OCI-LY7 (cell line): ENCODE data around the gene TPSD1. TPM values are rescaled to one million over a fixed set of nuclear protein-coding genes. Genes with fewer than 3 reads are reported as not detected.

ENCODE experiments used
- BruUV-seq: library from RNA; stranded (reverse); fragments of 400-500 nt; replicated peaks from 2 replicates; lab custom pipeline; 2021; lab: Mats Ljungman, UMichigan
- CTCF ChIA-PET: fragments of 300-600 bp; sonication (Branson Sonifier 250); formaldehyde crosslinking; loops from one replicate; lab custom pipeline; 2022; ENCODE audit warnings: antibody characterized with exemption; ENCODE audit not compliant: unreplicated experiment; lab: Charles Lee
- POLR2A ChIA-PET: fragments of 300-600 bp; sonication (Branson Sonifier 250); formaldehyde crosslinking; loops from one replicate; lab custom pipeline; 2022; ENCODE audit warnings: antibody characterized with exemption; lab: Charles Lee
- DNase-seq: peaks from one replicate; pipeline ENCODE4 v3.0.0-alpha.2; 2015; ENCODE audit warnings: low spot score
- H2AFZ ChIP-seq: fragments of 200-600 bp; sonication (generic), shearing (Covaris generic); 2 replicates; pipeline ENCODE4 v1.6.1; 2014; ENCODE audit warnings: mild to moderate bottlenecking, antibody characterized with exemption, low read length, moderate library complexity
- H3K27ac ChIP-seq: fragments of 200-600 bp; sonication (generic); 2 replicates; pipeline ENCODE4 v1.5.1; 2014; ENCODE audit warnings: mixed run types, low read depth, mild to moderate bottlenecking, moderate library complexity, low read length, inconsistent platforms; ENCODE audit not compliant: poor library complexity, severe bottlenecking
- H3K36me3 ChIP-seq: fragments of 200-600 bp; sonication (generic); 2 replicates; pipeline ENCODE4 v1.6.1; 2014; ENCODE audit warnings: mild to moderate bottlenecking, antibody characterized with exemption, low read length, moderate library complexity, mixed read lengths; ENCODE audit not compliant: insufficient read depth
- H3K4me1 ChIP-seq: fragments of 200-600 bp; sonication (generic); 2 replicates; pipeline ENCODE4 v1.5.1; 2014; ENCODE audit warnings: mild to moderate bottlenecking, low read length; ENCODE audit not compliant: insufficient read depth, poor library complexity, severe bottlenecking
- H3K4me2 ChIP-seq: fragments of 200-600 bp; sonication (generic); 2 replicates; pipeline ENCODE4 v1.6.1; 2014; ENCODE audit warnings: mild to moderate bottlenecking, low read length
- H3K4me3 ChIP-seq: fragments of 200-600 bp; sonication (generic); 2 replicates; pipeline ENCODE4 v1.5.1; 2014; ENCODE audit warnings: mild to moderate bottlenecking, low read depth, low read length; ENCODE audit not compliant: poor library complexity, severe bottlenecking
- H3K79me2 ChIP-seq: fragments of 200-600 bp; sonication (generic); 2 replicates; pipeline ENCODE4 v1.6.1; 2016; ENCODE audit warnings: low read depth, mild to moderate bottlenecking, low read length, moderate library complexity, mixed read lengths; ENCODE audit not compliant: insufficient read depth
- H3K9me2 ChIP-seq: fragments of 200-600 bp; sonication (generic); 2 replicates; pipeline ENCODE4 v1.6.1; 2016; ENCODE audit warnings: mild to moderate bottlenecking, low read length, mixed read lengths; ENCODE audit not compliant: insufficient read depth
- H3K9me3 ChIP-seq: fragments of 200-600 bp; sonication (generic); 2 replicates; pipeline ENCODE4 v1.6.1; 2014; ENCODE audit warnings: mild to moderate bottlenecking, mixed run types, low read length, mixed read lengths
- H4K20me1 ChIP-seq: fragments of 200-600 bp; sonication (generic); 2 replicates; pipeline ENCODE4 v1.6.1; 2014; ENCODE audit warnings: mild to moderate bottlenecking, antibody characterized with exemption, low read length, moderate library complexity, mixed read lengths; ENCODE audit not compliant: insufficient read depth
- EZH2phosphoT487 ChIP-seq: fragments of 200-600 bp; sonication (generic); IDR thresholded peaks from 2 replicates; pipeline ENCODE4 v1.6.1; 2018; ENCODE audit warnings: low read depth, borderline replicate concordance, mild to moderate bottlenecking, mixed run types, antibody characterized with exemption, low read length, moderate library complexity, mixed read lengths
- intact Hi-C: fragments of 100-400 bp; cut with micrococcal nuclease; formaldehyde crosslinking; loops from one replicate; pipeline ENCODE4 v1.10.0; 2022; ENCODE audit not compliant: unreplicated experiment
- total RNA-seq, 2 experiments: library from RNA; depleted of rRNA in 1 of 2; stranded (reverse); fragments of >200 nt in 1 of 2; shearing (Covaris generic) in 1 of 2; gene quantifications; 2 replicates each; pipeline ENCODE4 v1.2.3, GENCODE V29; 2014 to 2022
- TF ChIP-seq, protein P1 (sequence below): fragments of 200-600 bp; sonication (generic); conservative IDR thresholded peaks from 2 replicates; pipeline ENCODE4 v1.5.1; 2014; ENCODE audit warnings: mild to moderate bottlenecking, antibody characterized with exemption, low read length, moderate library complexity, mixed read lengths

Gene TPSD1
- total RNA-seq, 2 experiments from 2014 or later, result not detected

DNA sequence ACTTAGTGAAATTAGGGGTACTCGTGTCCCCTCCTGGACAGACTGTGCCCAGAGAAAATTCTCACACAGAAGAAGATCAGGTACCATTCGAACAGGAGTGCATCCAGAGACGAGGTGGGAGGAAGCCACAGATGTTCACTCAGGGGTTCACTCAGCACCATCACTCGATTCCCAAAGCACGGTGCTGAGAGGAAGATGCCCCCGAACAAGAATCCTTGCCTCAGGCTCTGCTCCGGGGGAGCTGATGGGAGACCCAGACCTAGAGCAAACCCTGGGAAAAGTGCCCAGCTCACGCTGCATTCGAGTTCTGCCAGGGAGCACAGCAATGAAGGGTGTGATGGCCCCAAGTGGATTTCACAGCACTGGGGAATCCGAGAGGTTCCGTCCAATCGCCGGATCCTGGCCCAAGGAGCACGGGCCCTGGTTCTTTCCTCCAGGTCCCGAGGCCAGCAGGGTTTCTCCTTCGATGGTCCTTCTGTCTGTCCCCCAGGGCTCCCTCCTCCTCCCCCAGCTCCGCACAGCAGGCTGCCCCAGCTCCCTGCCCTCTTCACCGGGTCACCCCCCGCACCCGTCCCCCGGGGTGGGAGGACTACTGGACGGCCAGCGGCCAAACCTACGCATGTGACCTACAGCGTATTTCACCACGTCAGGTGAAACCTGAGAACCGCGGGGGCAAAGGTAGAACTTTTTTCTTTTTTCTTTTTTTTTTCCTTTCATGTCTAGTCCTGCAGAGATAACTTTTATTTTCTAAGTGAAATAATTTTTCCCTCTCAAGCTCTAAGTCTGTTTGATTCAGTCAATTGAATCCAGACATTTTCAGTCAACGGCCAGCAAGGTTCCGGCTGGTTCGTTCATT, 43.4 kb downstream of the TPSD1 start:
- no peak overlapping the region for H3K4me2 ChIP-seq
- H3K4me3 ChIP-seq, result no peak overlapping the region
- H3K27ac ChIP-seq, result no peak overlapping the region
- POLR2A ChIA-PET, result no interaction called here
- CTCF ChIA-PET, result no interaction called here
- no peaks in the 10 kb centered on the region for H3K79me2 ChIP-seq
- TF ChIP-seq, protein P1, sequence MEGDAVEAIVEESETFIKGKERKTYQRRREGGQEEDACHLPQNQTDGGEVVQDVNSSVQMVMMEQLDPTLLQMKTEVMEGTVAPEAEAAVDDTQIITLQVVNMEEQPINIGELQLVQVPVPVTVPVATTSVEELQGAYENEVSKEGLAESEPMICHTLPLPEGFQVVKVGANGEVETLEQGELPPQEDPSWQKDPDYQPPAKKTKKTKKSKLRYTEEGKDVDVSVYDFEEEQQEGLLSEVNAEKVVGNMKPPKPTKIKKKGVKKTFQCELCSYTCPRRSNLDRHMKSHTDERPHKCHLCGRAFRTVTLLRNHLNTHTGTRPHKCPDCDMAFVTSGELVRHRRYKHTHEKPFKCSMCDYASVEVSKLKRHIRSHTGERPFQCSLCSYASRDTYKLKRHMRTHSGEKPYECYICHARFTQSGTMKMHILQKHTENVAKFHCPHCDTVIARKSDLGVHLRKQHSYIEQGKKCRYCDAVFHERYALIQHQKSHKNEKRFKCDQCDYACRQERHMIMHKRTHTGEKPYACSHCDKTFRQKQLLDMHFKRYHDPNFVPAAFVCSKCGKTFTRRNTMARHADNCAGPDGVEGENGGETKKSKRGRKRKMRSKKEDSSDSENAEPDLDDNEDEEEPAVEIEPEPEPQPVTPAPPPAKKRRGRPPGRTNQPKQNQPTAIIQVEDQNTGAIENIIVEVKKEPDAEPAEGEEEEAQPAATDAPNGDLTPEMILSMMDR, result no peak
- no peak for TF ChIP-seq EZH2phosphoT487
- H3K4me1 ChIP-seq, result peaks cover 39% of the 10 kb centered on the region
- no peaks in the 10 kb centered on the region for H4K20me1 ChIP-seq
- H3K36me3 ChIP-seq, result no peaks in the 10 kb centered on the region
- intact Hi-C loops, result no loop called here
- no peaks in the 10 kb centered on the region for H3K9me3 ChIP-seq
- no peak for DNase-seq
- H3K9me2 ChIP-seq, result no peaks in the 10 kb centered on the region
- no peak overlapping the region for H2AFZ ChIP-seq
- no TSS peak for BruUV-seq

DNA sequence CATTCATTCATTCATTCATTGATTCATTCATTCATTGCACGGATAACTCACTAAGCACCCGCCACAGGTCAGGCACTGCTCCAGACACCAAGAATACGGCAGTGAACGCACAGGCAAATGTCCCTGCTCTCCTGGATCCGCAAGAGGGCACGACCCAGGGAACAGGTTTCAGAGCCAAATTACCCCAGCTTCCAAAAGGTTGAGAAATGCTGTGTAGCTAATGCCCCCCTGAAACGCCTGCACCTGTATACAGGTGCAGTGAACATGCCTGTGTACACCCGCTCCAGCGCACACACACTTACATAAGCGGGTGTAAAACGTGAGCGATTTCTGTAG, 44.0 kb downstream of the TPSD1 start:
- Histone ChIP-seq H3K27ac (no peak overlapping the region), H3K9me3 (no peaks in the 10 kb centered on the region), H3K4me3 (no peak overlapping the region), H3K4me2 (no peak overlapping the region), H3K79me2 (no peaks in the 10 kb centered on the region), H4K20me1 (no peaks in the 10 kb centered on the region), H2AFZ (no peak overlapping the region), H3K9me2 (no peaks in the 10 kb centered on the region), H3K4me1 (peaks cover 44% of the 10 kb centered on the region), H3K36me3 (no peaks in the 10 kb centered on the region)
- intact Hi-C loops, result loop anchor here (10.0 kb wide), 2 partner anchors 115 to 315 kb away; partner anchors contain the start of genes CRAMP1, IFT140 and UNKL
- POLR2A ChIA-PET, result no interaction called here
- TF ChIP-seq, protein P1, result no peak
- no peak for TF ChIP-seq EZH2phosphoT487
- CTCF ChIA-PET, result no interaction called here
- BruUV-seq, result no TSS peak
- no peak for DNase-seq
